NCI-H1092 treated with DMSO at 0.1 percent for 48 hours (cell line): ENCODE measurements around the gene CCNI2.

Source experiments
- DNase-seq: peaks from one replicate; lab custom pipeline; 2025; lab: John Stamatoyannopoulos, UW

The CCNI2 gene

GRCh38 chr5:132765311-132766019 is 18.2 kb downstream of the CCNI2 start:
- DNase-seq: no peak

GRCh38 chr5:132766020-132766805 is 19.0 kb downstream of the CCNI2 start:
- no peak for DNase-seq

- DNase-seq: no peak
Measured at GRCh38 chr5:132766806-132767055, 19.5 kb downstream of the CCNI2 start.

GRCh38 chr5:132767150-132767549 is 19.9 kb downstream of the CCNI2 start:
- no peak for DNase-seq

GRCh38 chr5:132768485-132768868 is 21.3 kb downstream of the CCNI2 start:
- no peak for DNase-seq

- no peak for DNase-seq
Measured at GRCh38 chr5:132770476-132771159, 23.4 kb downstream of the CCNI2 start.

- DNase-seq: no peak
Measured at GRCh38 chr5:132771503-132771998, 24.3 kb downstream of the CCNI2 start.

GRCh38 chr5:132772291-132773070 is 25.3 kb downstream of the CCNI2 start:
- DNase-seq: no peak

GRCh38 chr5:132773114-132773513 is 25.9 kb downstream of the CCNI2 start:
- no peak for DNase-seq

GRCh38 chr5:132773601-132774355 is 26.6 kb downstream of the CCNI2 start:
- DNase-seq: no peak

GRCh38 chr5:132774406-132774805 is 27.2 kb downstream of the CCNI2 start:
- no peak for DNase-seq

GRCh38 chr5:132774896-132775295 is 27.7 kb downstream of the CCNI2 start:
- DNase-seq: no peak

GRCh38 chr5:132775476-132775961 is 28.3 kb downstream of the CCNI2 start:
- DNase-seq: no peak

GRCh38 chr5:132776131-132776937 is 29.1 kb downstream of the CCNI2 start:
- peak; percentile 35 for DNase-seq

- DNase-seq: no peak
Measured at GRCh38 chr5:132776938-132777208, 29.6 kb downstream of the CCNI2 start.

- DNase-seq: no peak
Measured at GRCh38 chr5:132777209-132778069, 30.2 kb downstream of the CCNI2 start, which contains the start of gene SEPTIN8. Gene SEPTIN8, minus strand, starts transcription at chr5:132777239. Its CDS starts 102 bp downstream, at chr5:132777137.

- DNase-seq: no peak
Measured at GRCh38 chr5:132778129-132778528, 30.9 kb downstream of the CCNI2 start.

GRCh38 chr5:132778856-132779255 is 31.6 kb downstream of the CCNI2 start:
- no peak for DNase-seq

GRCh38 chr5:132779961-132780360 is 32.7 kb downstream of the CCNI2 start:
- DNase-seq: no peak

- no peak for DNase-seq
Measured at GRCh38 chr5:132780577-132780976, 33.4 kb downstream of the CCNI2 start.
